Mesendoderm (in vitro differentiated cells): ENCODE results near the gene AHR.

Experiments used
- DNase-seq: peaks from one replicate; pipeline ENCODE4 v3.0.0; 2013
- H2AK5ac ChIP-seq: 2 replicates; pipeline ENCODE4 v1.6.1; 2013; ENCODE audit warnings: low read length, inconsistent platforms
- H2BK120ac ChIP-seq: 2 replicates; pipeline ENCODE4 v1.6.1; 2013; ENCODE audit warnings: low read depth, mild to moderate bottlenecking, low read length, moderate library complexity, mixed read lengths
- H2BK15ac ChIP-seq: replicated peaks from 2 replicates; pipeline ENCODE4 v1.6.1; 2013; ENCODE audit warnings: low read depth, mild to moderate bottlenecking, moderate library complexity
- H2BK5ac ChIP-seq: 2 replicates; pipeline ENCODE4 v1.6.1; 2013; ENCODE audit warnings: low read length, inconsistent platforms
- H3K18ac ChIP-seq: 2 replicates; pipeline ENCODE4 v1.6.1; 2013; ENCODE audit warnings: mild to moderate bottlenecking, low read length, mixed read lengths
- H3K23ac ChIP-seq: one replicate; pipeline ENCODE4 v1.6.1; 2013; ENCODE audit warnings: low read length
- H3K27ac ChIP-seq: 2 replicates; pipeline ENCODE4 v1.5.1; 2013; ENCODE audit warnings: low read depth, mild to moderate bottlenecking, inconsistent platforms, low read length, moderate library complexity
- H3K27me3 ChIP-seq: 2 replicates; pipeline ENCODE4 v1.6.1; 2013; ENCODE audit warnings: low read length, control low read depth, mild to moderate bottlenecking, inconsistent platforms; ENCODE audit not compliant: insufficient read depth, poor library complexity
- H3K36me3 ChIP-seq: 2 replicates; pipeline ENCODE4 v1.6.1; 2013; ENCODE audit warnings: low read length, inconsistent platforms; ENCODE audit not compliant: control insufficient read depth, insufficient read depth
- H3K4ac ChIP-seq: one replicate; pipeline ENCODE4 v1.6.1; 2013; ENCODE audit warnings: low read depth, mild to moderate bottlenecking, low read length, moderate library complexity
- H3K4me1 ChIP-seq: 2 replicates; pipeline ENCODE4 v1.6.1; 2013; ENCODE audit warnings: low read depth, low read length, inconsistent platforms; ENCODE audit not compliant: control insufficient read depth
- H3K4me2 ChIP-seq: 2 replicates; pipeline ENCODE4 v1.6.1; 2013; ENCODE audit warnings: low read length
- H3K4me3 ChIP-seq: 2 replicates; pipeline ENCODE4 v1.5.1; 2013; ENCODE audit warnings: mild to moderate bottlenecking, low read length
- H3K56ac ChIP-seq: one replicate; pipeline ENCODE4 v1.6.1; 2013; ENCODE audit warnings: low read length
- H3K79me1 ChIP-seq: 2 replicates; pipeline ENCODE4 v1.6.1; 2013; ENCODE audit warnings: low read length, inconsistent platforms
- H3K79me2 ChIP-seq: 2 replicates; pipeline ENCODE4 v1.6.1; 2013; ENCODE audit warnings: mild to moderate bottlenecking, low read length; ENCODE audit not compliant: control insufficient read depth, insufficient read depth
- H3K9ac ChIP-seq: 2 replicates; pipeline ENCODE4 v1.6.1; 2013; ENCODE audit warnings: low read length, inconsistent platforms
- H4K5ac ChIP-seq: one replicate; pipeline ENCODE4 v1.6.1; 2013; ENCODE audit warnings: low read length
- H4K8ac ChIP-seq: one replicate; pipeline ENCODE4 v1.6.1; 2013; ENCODE audit warnings: low read depth, mild to moderate bottlenecking, control low read depth, low read length, moderate library complexity
- WGBS: extraction: QIAGEN DNeasy Blood & Tissue Kit; methylation state at CpG from one replicate; pipeline ENCODE4 v1.1.7; 2013; ENCODE audit warnings: low lambda C conversion rate, missing lambda C conversion rate; ENCODE audit not compliant: insufficient coverage; ENCODE audit errors: extremely low coverage; 5-methylcytosine and 5-hydroxymethylcytosine counted together

AHR gene

DNA sequence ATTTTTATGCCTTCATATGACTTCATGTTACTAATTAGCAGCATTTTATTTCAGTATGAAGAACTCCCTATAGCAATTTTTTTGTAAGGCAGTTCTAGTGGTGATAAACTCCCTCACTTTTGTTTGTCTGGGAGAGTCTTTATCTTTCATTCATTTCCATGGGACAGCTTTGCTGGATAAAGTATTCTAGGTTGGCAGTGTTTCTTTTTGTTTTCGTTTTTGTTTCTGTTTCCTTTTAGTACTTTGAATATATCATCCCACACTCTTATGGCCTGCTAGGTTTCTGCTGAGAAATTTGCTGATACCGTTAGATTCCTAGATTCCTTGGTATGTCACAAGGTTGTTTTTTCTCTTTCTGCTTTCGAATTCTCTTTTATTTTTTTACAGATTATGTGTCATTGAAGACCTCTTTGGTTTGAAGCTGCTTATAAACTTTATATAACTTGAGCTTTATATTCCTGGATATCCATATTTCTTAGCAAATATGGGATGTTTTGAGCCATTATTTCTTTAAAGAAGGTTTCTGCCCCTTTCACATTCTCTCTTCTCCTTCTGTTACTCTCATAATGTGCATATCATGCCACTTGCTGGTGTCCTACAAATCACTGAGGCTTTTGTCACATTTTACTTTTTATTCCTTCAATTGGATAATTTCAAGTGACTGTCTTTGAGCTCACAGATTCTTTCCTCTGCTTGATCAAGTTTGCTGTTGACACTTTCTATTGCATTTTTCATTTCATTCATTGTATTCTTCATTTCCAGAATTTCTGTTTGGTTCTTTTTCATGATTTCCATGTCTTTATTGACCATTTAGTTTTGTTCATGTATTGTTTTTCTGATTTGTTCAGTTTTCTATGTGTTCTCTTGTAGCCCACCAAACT lies 28.9 kb upstream of the AHR start:
- Histone ChIP-seq H3K4me2 (no peak overlapping the region), H4K5ac (no peak overlapping the region)
- WGBS, result no CpG with 5 or more reads among the region's 3 CpGs

DNA sequence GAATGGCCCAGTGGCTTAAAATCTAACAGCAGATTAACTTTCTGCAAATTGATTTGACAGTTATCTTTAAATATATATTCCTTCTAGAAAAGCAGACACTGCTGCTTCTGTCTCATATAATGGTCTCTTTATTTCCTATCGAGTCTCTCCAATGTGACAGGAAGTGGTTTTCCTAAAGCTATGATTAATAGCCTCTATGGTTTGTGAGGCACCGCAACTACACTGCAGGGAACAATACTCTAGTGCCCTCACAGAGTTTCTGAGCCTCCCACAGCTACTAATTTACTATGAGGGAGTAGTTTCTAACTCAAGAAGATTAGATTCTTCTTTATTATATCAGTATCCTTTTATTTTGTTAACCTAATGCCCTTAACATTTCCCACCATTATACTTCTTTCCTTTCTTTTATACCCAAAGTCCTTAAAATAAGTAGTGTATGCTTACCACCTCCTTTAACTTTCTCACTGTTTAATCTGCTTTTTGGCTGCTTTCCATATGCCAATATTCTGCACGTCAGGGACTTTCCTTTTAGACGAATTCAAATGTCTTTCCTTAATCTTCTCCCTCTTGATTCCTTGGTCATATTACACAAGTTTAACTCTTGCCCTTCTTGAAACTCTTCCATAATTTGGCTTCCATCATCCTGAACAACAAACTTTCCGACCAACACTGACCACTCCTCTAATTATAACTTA lies 23.8 kb upstream of the AHR start:
- Histone ChIP-seq H2AK5ac (no peak overlapping the region), H3K27me3 (no peaks in the 10 kb centered on the region), H3K36me3 (no peaks in the 10 kb centered on the region), H3K27ac (no peak overlapping the region), H3K79me2 (no peaks in the 10 kb centered on the region), H4K8ac (no peak overlapping the region), H3K18ac (no peak overlapping the region), H3K4me3 (no peak overlapping the region), H2BK15ac (no peak overlapping the region), H3K4ac (no peak overlapping the region), H2BK120ac (no peak overlapping the region), H3K79me1 (no peaks in the 10 kb centered on the region), H3K23ac (no peak overlapping the region), H3K56ac (no peak overlapping the region), H3K4me1 (no peaks in the 10 kb centered on the region), H3K4me2 (no peak overlapping the region), H2BK5ac (no peak overlapping the region), H3K9ac (no peak overlapping the region), H4K5ac (no peak overlapping the region)
- DNase-seq, result no peak
- WGBS, result no CpG with 5 or more reads among the region's 5 CpGs

More for the DNA sequence above, 28.9 kb upstream of the AHR start:
- H3K4ac ChIP-seq, result no peak overlapping the region
- H3K56ac ChIP-seq, result no peak overlapping the region
- no peak overlapping the region for H2BK15ac ChIP-seq
- H2AK5ac ChIP-seq, result no peak overlapping the region
- no peaks in the 10 kb centered on the region for H3K27me3 ChIP-seq
- H2BK5ac ChIP-seq, result no peak overlapping the region
- no peak overlapping the region for H3K9ac ChIP-seq
- no peaks in the 10 kb centered on the region for H3K4me1 ChIP-seq
- no peaks in the 10 kb centered on the region for H3K79me2 ChIP-seq
- no peak overlapping the region for H3K23ac ChIP-seq
- DNase-seq, result no peak
- H4K8ac ChIP-seq, result no peak overlapping the region
- H3K36me3 ChIP-seq, result no peaks in the 10 kb centered on the region
- no peak overlapping the region for H3K18ac ChIP-seq
- H3K79me1 ChIP-seq, result no peaks in the 10 kb centered on the region
- no peak overlapping the region for H3K4me3 ChIP-seq
- no peak overlapping the region for H2BK120ac ChIP-seq
- H3K27ac ChIP-seq, result no peak overlapping the region

DNA sequence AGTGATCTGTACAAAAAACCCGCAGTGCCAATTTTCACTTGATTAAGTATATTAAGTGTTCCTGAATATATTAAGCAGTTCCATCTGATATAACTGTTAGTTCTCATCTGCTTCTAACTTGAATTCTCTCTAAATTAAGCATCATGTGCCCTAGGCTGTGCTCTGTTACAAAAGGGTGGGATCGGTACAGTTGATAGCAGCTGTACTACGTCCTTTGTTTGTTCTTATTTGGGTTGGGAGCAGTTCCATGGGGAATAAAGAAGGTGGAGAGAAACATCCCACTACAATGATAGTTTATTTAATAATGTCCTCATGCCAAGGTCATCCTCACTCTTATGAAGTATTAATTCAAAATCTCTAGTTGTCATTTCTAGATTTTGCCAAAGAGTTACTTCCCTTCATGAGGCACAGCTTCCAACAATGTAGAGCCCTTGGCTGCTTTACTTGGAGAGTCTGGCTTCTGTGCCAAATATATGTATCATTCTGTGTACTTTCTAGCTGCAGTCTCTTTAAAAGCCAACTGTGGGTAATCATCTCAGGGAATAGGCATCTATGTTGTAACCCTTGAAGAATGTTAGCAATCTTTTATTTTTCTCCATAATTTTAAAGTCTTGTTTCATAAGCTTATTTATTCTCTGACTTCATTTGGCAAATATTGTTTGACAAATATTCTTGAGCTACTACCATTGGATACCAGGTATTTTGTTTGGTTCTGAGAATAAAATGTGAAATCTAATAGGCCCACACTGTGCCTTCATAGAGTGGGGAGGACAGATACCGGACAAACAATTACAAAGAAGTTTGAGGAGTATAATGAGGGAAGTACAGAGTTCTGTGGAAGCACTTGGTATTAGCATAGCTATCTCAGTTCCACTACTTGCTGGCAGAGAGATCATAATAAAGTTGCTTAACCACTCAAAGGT lies 22.4 kb upstream of the AHR start:
- Histone ChIP-seq H3K36me3 (no peaks in the 10 kb centered on the region), H2BK5ac (no peak overlapping the region), H3K4ac (no peak overlapping the region), H2AK5ac (no peak overlapping the region), H3K23ac (no peak overlapping the region), H3K27me3 (no peaks in the 10 kb centered on the region), H3K9ac (no peak overlapping the region), H3K56ac (no peak overlapping the region), H3K79me2 (no peaks in the 10 kb centered on the region), H2BK120ac (no peak overlapping the region), H3K4me3 (no peak overlapping the region), H2BK15ac (no peak overlapping the region), H3K4me1 (no peaks in the 10 kb centered on the region), H3K27ac (no peak overlapping the region), H4K5ac (no peak overlapping the region), H3K4me2 (no peak overlapping the region), H3K18ac (no peak overlapping the region), H4K8ac (no peak overlapping the region), H3K79me1 (no peaks in the 10 kb centered on the region)
- no CpG with 5 or more reads among the region's 4 CpGs for WGBS
- DNase-seq, result no peak

DNA sequence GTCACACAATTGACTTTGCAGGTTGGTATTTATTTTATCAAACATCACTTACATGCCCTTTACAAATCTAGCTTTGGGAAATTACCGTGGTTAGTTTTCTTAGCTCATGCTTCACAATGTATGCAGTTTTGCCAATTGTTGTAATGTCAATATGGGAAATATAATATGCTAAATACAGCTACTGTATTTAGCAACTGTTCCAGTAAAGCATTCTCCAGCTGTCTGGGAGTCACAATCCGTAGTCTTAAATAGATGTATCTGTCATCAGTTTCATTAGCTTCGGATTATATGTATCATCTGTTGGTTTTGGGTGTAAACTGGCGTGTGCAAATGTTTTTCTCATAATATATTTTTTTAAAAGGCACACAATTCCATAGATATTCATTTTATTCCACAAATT lies 19.4 kb upstream of the AHR start:
- no peak overlapping the region for H3K4me3 ChIP-seq
- no peak for DNase-seq

DNA sequence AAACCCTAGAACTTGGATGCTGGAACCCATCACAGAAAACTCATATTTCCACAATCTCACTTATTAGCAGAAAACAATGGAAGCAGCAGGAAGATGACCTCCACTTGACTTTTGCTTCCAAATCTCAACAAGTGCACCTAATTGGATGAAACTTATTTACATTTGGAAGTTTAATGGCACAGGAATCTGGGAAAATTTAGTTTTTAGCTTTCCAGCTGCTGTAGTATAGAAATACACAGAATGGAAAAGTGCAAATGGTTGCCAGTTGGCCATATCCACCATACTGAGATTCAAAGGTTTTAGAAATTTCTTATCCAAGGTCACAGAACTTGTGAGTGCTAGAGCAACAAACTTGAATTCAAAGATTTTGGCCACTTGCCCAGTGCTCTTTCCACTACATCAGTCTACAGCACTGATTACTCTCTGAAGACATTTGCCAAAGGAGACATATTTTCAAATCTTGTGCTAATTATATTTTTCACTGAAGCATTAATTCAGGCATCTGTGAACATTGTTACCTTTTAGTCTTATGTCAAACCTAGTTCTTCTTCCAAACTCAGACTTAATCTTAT lies 9.3 kb upstream of the AHR start:
- Histone ChIP-seq H3K27me3 (no peaks in the 10 kb centered on the region), H3K23ac (no peak overlapping the region), H3K9ac (no peak overlapping the region), H3K79me2 (no peaks in the 10 kb centered on the region), H3K79me1 (no peaks in the 10 kb centered on the region), H4K8ac (no peak overlapping the region), H3K4ac (no peak overlapping the region), H3K18ac (no peak overlapping the region), H2AK5ac (no peak overlapping the region), H2BK120ac (no peak overlapping the region), H3K36me3 (no peaks in the 10 kb centered on the region), H3K4me3 (no peak overlapping the region), H4K5ac (no peak overlapping the region), H3K56ac (no peak overlapping the region), H3K27ac (no peak overlapping the region), H3K4me2 (no peak overlapping the region), H3K4me1 (no peaks in the 10 kb centered on the region), H2BK5ac (no peak overlapping the region), H2BK15ac (no peak overlapping the region)
- no peak for DNase-seq

More for the DNA sequence above, 19.4 kb upstream of the AHR start:
- no peaks in the 10 kb centered on the region for H3K79me1 ChIP-seq
- no peaks in the 10 kb centered on the region for H3K36me3 ChIP-seq
- no peaks in the 10 kb centered on the region for H3K79me2 ChIP-seq
- H2AK5ac ChIP-seq, result no peak overlapping the region
- no peak overlapping the region for H3K9ac ChIP-seq
- no peak overlapping the region for H3K4me2 ChIP-seq
- H3K23ac ChIP-seq, result no peak overlapping the region
- H4K5ac ChIP-seq, result no peak overlapping the region
- no peak overlapping the region for H3K4ac ChIP-seq
- H4K8ac ChIP-seq, result no peak overlapping the region
- H3K56ac ChIP-seq, result no peak overlapping the region
- H2BK120ac ChIP-seq, result no peak overlapping the region
- no peak overlapping the region for H3K27ac ChIP-seq
- H3K4me1 ChIP-seq, result no peaks in the 10 kb centered on the region
- no peaks in the 10 kb centered on the region for H3K27me3 ChIP-seq
- H3K18ac ChIP-seq, result no peak overlapping the region
- no peak overlapping the region for H2BK5ac ChIP-seq
- no CpG with 5 or more reads among the region's 4 CpGs for WGBS
- H2BK15ac ChIP-seq, result no peak overlapping the region
